Activated CD8-positive, alpha-beta memory T cell treated with anti-CD3 and anti-CD28 coated beads, Interleukin-2, amount 50 U/mL, for 4 hours (primary cell): ENCODE results near the gene IL17F.

Source experiments
- DNase-seq: peaks from one replicate; pipeline ENCODE4 v3.0.0-alpha.2; 2020

Gene IL17F

DNA sequence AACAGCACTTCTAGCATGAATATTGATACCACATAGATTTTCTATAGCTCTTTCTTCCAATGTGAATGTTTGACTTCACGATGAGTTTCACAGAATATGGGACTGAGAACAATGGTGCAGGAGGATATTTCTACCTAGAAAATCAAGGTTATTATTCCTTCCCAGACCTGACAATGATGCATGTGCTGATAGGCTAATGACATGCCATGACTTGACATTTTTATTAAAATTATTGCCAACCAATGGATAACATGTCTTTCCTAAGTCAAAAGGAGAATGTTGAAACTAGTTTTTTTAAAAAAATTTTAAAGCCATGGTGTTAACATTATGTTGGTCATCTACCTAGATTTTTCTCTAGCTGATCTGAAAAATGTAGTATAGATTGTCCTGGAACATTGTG, 57.2 kb downstream of the IL17F start:
- no peak for DNase-seq
